Measurements from ENCODE around the gene LRP11. TPM values are rescaled to one million over a fixed set of nuclear protein-coding genes. Genes with fewer than 3 reads are reported as not detected.
A peak's percentile ranks its signal among the peaks of the same experiment; 100 is the strongest.

Gene LRP11
- total and polyA plus RNA-seq, 9 of the 15 experiments (the other 6 are each of a cell fraction or from before 2014, with no cell fraction given): 0.51 to 3.5 (median 2.4) TPM

GRCh38 chr6:149864578-149865535 is 698 bp upstream of the LRP11 start:
- peaks cover 37 to 54% of the 10 kb centered on the region in 2 experiments for H3K4me1 ChIP-seq (replicated peaks in 1 of 2; ENCODE audit: control insufficient read depth in 2 of 2, insufficient read depth in 2 of 2, low read length in 2 of 2)
- H3K9me1 ChIP-seq (ENCODE audit: control insufficient read depth, insufficient read depth, low read length): peaks cover 3% of the 10 kb centered on the region
- H3K27me3 ChIP-seq (ENCODE audit: control insufficient read depth in 2 of 2, insufficient read depth in 2 of 2, low read length in 2 of 2): peaks cover 0 to 13% of the 10 kb centered on the region in 2 experiments; a peak in 3 of 5 replicates
- peak; percentile 45 for ATAC-seq
- WGBS (ENCODE audit: insufficient coverage, low coverage, missing lambda C conversion rate): 16% methylated on average over 23 of the region's 23 CpGs
- peak overlapping the region; percentile 30 to 89; a peak in 3 of 4 replicates for H3K9ac ChIP-seq (ENCODE audit: insufficient read depth in 1 of 2, low read depth in 2 of 2, low read length in 2 of 2)
- CTCF ChIA-PET (ENCODE audit: low intra/inter-chr PET ratio): interaction anchor here (1.1 to 2.3 kb wide), 3 partner anchors 24 to 141 kb away, joined by 3 to 8 read pairs (median 4); no protein-coding TSS in a partner anchor
- H3K9me3 ChIP-seq (replicated peaks; ENCODE audit: control insufficient read depth, insufficient read depth, low read depth, low read length): no peaks in the 10 kb centered on the region
- intact Hi-C loops (cut with micrococcal nuclease) (loop anchor here (2.0 to 10.0 kb wide), 2 partner anchors 24 to 300 kb away; partner anchors contain the start of gene GINM1), in situ Hi-C loops (cut with MboI) (no loop called here)
- peak overlapping the region; percentile 92 for H3K4me2 ChIP-seq (ENCODE audit: insufficient read depth, low read length)
- peak; percentile 68 to 82 (median 71) for DNase-seq (ENCODE audit: extremely low read depth in 1 of 4, low spot score in 3 of 4)
- no peak overlapping the region for H3K27ac ChIP-seq (ENCODE audit: extremely low read depth, low read depth, low read length)
- 0 out of 2 replicates have a peak, but pooled peaks cover 3% of the 10 kb centered on the region for H4K20me1 ChIP-seq (replicated peaks; ENCODE audit: control insufficient read depth, insufficient read depth, low read length)
- H2AFZ ChIP-seq (ENCODE audit: low read depth, low read length): peak overlapping the region; percentile 93
- H3K79me2 ChIP-seq (ENCODE audit: control insufficient read depth, insufficient read depth, low read length): no peaks in the 10 kb centered on the region
- POLR2A ChIA-PET: interaction anchor here (1.2 kb wide), 1 partner anchor 320 kb away, joined by 3 read pairs; no protein-coding TSS in a partner anchor
- no peaks in the 10 kb centered on the region for H3K36me3 ChIP-seq (ENCODE audit: control insufficient read depth, insufficient read depth, low read length)
- FAIRE-seq: peak; percentile 87
- no TSS peak for BruUV-seq (replicated peaks)
- peak overlapping the region; percentile 59 for H3K4me3 ChIP-seq
- TF ChIP-seq YBX1 (IDR thresholded peaks at IDR 0.05): no peak
- TF ChIP-seq TBL1XR1 (IDR thresholded peaks at IDR 0.05; ENCODE audit: low read length in 2 of 2): peak in 1 of 2 experiments; percentile 27; a peak in 1 of 4 replicates
- no peak for TF ChIP-seq ZNF785 (CRISPR knock-in tag; IDR thresholded peaks at IDR 0.05)
- no peak for TF ChIP-seq ETS1 (conservative IDR thresholded peaks at IDR 0.05; ENCODE audit: control insufficient read depth, low read depth, low read length)
- TF ChIP-seq ZNF449 (CRISPR knock-in tag; IDR thresholded peaks at IDR 0.05): no peak
- TF ChIP-seq CREB3L1 (IDR thresholded peaks at IDR 0.05; ENCODE audit: borderline replicate concordance, low read depth): no peak
- TF ChIP-seq CREB1 (IDR thresholded peaks at IDR 0.05): no peak
- TF ChIP-seq CREB1 (CRISPR knock-in tag; IDR thresholded peaks at IDR 0.05): 0 out of 2 replicates have a peak, but pooled peaks have one; percentile 39
- no peak for TF ChIP-seq ZNF133 (CRISPR knock-in tag; IDR thresholded peaks at IDR 0.05)
- no peak for TF ChIP-seq MAZ (CRISPR knock-in tag; conservative IDR thresholded peaks at IDR 0.05 in 1 of 2, IDR thresholded peaks at IDR 0.05 in 1 of 2)
- no peak for TF ChIP-seq SIN3B (IDR thresholded peaks at IDR 0.05; ENCODE audit: low read depth)
- peak; percentile 22 to 83; a peak in 3 of 4 replicates for TF ChIP-seq RCOR1 (IDR thresholded peaks at IDR 0.05; ENCODE audit: borderline replicate concordance in 1 of 2, low read depth in 2 of 2, low read length in 2 of 2)
- no peak for TF ChIP-seq EGR1 (conservative IDR thresholded peaks at IDR 0.05)
- TF ChIP-seq ZNF280A (IDR thresholded peaks at IDR 0.05; ENCODE audit: low read depth, partially characterized antibody): no peak
